Neural cell (in vitro differentiated cells): ENCODE results near the gene CPSF6.

Source experiments
- EZH2 ChIP-seq: fragments of 200-600, 300-800 bp; shearing (Covaris generic), sonication (generic); IDR thresholded peaks from 2 replicates; pipeline ENCODE4 v1.6.1; 2014; ENCODE audit warnings: antibody characterized with exemption, low read length, borderline replicate concordance, mild to moderate bottlenecking; ENCODE audit not compliant: insufficient read depth, poor library complexity, severe bottlenecking
- MXI1 ChIP-seq: fragments of 450-650 bp; conservative IDR thresholded peaks from 2 replicates; pipeline ENCODE4 v1.6.1; 2014; ENCODE audit warnings: antibody characterized with exemption, mild to moderate bottlenecking; ENCODE audit not compliant: poor library complexity, severe bottlenecking
- POLR2AphosphoS5 ChIP-seq: IDR thresholded peaks from 2 replicates; pipeline ENCODE4 v1.6.1; 2012
- RAD21 ChIP-seq: fragments of 450-650 bp; conservative IDR thresholded peaks from 2 replicates; pipeline ENCODE4 v1.6.1; 2014; ENCODE audit warnings: antibody characterized with exemption, mild to moderate bottlenecking, moderate library complexity
- SMC3 ChIP-seq: fragments of 450-650 bp; conservative IDR thresholded peaks from 2 replicates; pipeline ENCODE4 v1.6.1; 2014; ENCODE audit warnings: antibody characterized with exemption, mild to moderate bottlenecking, moderate library complexity; ENCODE audit not compliant: poor library complexity
- TF ChIP-seq, protein P1 (sequence below): fragments of 450-650 bp; IDR thresholded peaks from 2 replicates; pipeline ENCODE4 v1.5.1; 2014; ENCODE audit warnings: antibody characterized with exemption, mild to moderate bottlenecking, moderate library complexity; ENCODE audit not compliant: poor library complexity, severe bottlenecking

DNA sequence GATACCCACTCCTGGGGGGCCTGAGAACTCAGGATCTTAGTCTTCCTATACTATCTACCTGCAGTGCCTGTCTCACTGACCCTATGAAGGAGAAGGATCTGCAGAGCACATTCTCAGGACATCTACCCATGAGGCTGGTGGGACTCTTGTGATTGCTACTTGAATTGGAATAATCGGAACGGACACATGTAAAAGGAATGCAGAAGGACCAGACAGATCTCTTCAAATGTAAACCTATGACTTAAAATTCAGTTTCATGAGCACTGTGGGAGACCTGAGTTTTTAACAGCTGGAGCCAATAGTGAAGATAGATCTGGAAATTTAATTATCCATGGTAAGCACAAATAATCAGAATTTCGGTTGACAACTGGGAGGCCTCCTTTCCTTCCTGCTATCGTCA, 35.2 kb upstream of the CPSF6 start:
- TF ChIP-seq, protein P1, sequence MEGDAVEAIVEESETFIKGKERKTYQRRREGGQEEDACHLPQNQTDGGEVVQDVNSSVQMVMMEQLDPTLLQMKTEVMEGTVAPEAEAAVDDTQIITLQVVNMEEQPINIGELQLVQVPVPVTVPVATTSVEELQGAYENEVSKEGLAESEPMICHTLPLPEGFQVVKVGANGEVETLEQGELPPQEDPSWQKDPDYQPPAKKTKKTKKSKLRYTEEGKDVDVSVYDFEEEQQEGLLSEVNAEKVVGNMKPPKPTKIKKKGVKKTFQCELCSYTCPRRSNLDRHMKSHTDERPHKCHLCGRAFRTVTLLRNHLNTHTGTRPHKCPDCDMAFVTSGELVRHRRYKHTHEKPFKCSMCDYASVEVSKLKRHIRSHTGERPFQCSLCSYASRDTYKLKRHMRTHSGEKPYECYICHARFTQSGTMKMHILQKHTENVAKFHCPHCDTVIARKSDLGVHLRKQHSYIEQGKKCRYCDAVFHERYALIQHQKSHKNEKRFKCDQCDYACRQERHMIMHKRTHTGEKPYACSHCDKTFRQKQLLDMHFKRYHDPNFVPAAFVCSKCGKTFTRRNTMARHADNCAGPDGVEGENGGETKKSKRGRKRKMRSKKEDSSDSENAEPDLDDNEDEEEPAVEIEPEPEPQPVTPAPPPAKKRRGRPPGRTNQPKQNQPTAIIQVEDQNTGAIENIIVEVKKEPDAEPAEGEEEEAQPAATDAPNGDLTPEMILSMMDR = no peak
- no peak for TF ChIP-seq RAD21
- TF ChIP-seq POLR2AphosphoS5 = no peak
- no peak for TF ChIP-seq EZH2
- no peak for TF ChIP-seq MXI1
- no peak for TF ChIP-seq SMC3
